Progenitor cell of endocrine pancreas (in vitro differentiated cells): ENCODE results near the gene RPTOR. TPM values are rescaled to one million over a fixed set of nuclear protein-coding genes. Genes with fewer than 3 reads are reported as not detected.

Source experiments
- DNase-seq: peaks from one replicate; pipeline ENCODE4 v3.0.0; 2021; ENCODE audit warnings: low spot score; ENCODE audit not compliant: unreplicated experiment
- H3K27ac Mint-ChIP-seq: 2 replicates; pipeline ENCODE4 v1.8.0; 2021; ENCODE audit warnings: mild to moderate bottlenecking, moderate library complexity, mixed read lengths
- H3K27me3 Mint-ChIP-seq: 2 replicates; pipeline ENCODE4 v1.8.0; 2021; ENCODE audit warnings: mixed read lengths
- H3K36me3 Mint-ChIP-seq: 2 replicates; pipeline ENCODE4 v1.8.0; 2022; ENCODE audit warnings: mixed read lengths; ENCODE audit not compliant: insufficient read depth
- H3K4me1 Mint-ChIP-seq: 2 replicates; pipeline ENCODE4 v1.8.0; 2021; ENCODE audit warnings: low read depth, mixed read lengths
- H3K4me3 Mint-ChIP-seq: 2 replicates; pipeline ENCODE4 v1.8.0; 2021; ENCODE audit warnings: low read depth, mild to moderate bottlenecking, moderate library complexity, mixed read lengths
- H3K9me3 Mint-ChIP-seq: 2 replicates; pipeline ENCODE4 v1.8.0; 2021; ENCODE audit warnings: low read depth, mixed read lengths
- total RNA-seq: library from RNA; stranded (reverse); gene quantifications from 2 replicates; pipeline ENCODE4 v1.2.1, GENCODE V29; 2021
- TF ChIP-seq, protein P1 (sequence below): fragments of 200-600 bp; sonication (generic); IDR thresholded peaks from one replicate; pipeline ENCODE4 v1.5.0; 2021; ENCODE audit warnings: antibody characterized with exemption, mild to moderate bottlenecking; ENCODE audit not compliant: unreplicated experiment

RPTOR gene
- total RNA-seq, 1 donor from 2014 or later = 40.0 TPM

DNA sequence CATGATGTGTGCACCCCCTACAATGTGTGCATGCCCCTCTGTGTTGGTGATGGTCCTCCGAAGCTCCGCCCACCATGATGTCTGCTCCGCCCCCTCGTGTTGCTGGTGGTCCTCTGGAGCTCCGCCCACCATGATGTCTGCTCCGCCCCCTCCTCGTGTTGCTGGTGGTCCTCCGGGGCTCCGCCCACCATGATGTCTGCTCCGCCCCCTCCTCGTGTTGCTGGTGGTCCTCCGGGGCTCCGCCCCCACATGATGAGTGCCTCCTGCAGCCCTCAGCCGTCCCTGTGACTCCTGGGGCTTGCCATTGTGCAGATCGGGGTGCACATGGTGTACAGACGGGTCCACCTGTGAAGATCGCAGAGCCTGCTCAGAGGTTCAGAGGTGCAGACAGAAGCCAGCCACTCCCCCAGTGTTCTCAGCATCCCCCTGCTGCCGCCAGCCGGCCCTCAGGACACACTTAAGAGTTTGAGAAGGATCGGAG is 317.9 kb downstream of the RPTOR start:
- Mint-ChIP-seq H3K4me1 (peaks cover 14% of the 10 kb centered on the region), H3K27ac (no peak overlapping the region), H3K4me3 (no peak overlapping the region), H3K27me3 (no peaks in the 10 kb centered on the region), H3K9me3 (peaks cover 3% of the 10 kb centered on the region), H3K36me3 (peaks cover 20% of the 10 kb centered on the region)
- TF ChIP-seq, protein P1, sequence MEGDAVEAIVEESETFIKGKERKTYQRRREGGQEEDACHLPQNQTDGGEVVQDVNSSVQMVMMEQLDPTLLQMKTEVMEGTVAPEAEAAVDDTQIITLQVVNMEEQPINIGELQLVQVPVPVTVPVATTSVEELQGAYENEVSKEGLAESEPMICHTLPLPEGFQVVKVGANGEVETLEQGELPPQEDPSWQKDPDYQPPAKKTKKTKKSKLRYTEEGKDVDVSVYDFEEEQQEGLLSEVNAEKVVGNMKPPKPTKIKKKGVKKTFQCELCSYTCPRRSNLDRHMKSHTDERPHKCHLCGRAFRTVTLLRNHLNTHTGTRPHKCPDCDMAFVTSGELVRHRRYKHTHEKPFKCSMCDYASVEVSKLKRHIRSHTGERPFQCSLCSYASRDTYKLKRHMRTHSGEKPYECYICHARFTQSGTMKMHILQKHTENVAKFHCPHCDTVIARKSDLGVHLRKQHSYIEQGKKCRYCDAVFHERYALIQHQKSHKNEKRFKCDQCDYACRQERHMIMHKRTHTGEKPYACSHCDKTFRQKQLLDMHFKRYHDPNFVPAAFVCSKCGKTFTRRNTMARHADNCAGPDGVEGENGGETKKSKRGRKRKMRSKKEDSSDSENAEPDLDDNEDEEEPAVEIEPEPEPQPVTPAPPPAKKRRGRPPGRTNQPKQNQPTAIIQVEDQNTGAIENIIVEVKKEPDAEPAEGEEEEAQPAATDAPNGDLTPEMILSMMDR = no peak
- DNase-seq = no peak

DNA sequence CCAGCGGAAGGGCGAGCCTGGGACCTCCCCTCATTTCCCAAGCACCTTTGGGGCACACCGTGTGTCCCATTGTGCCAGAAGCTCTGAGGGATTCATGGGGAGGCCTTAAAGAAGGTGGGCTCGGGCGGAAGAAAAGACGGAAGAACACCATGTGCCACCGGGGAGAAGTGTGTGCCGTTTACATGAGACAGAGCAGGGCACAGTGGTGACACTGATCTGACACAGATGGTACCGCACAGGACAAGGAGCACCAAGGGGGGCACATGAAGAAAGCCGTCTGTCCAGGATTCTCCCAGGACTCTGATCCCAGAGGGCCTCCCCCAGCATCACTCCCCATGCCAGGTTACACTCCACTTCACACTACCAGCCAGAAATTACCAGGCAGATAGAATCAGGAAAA is 318.3 kb downstream of the RPTOR start:
- DNase-seq = no peak
- H3K9me3 Mint-ChIP-seq = peaks cover 6% of the 10 kb centered on the region
- no peak overlapping the region for H3K27ac Mint-ChIP-seq
- H3K4me3 Mint-ChIP-seq = no peak overlapping the region
- peaks cover 20% of the 10 kb centered on the region for H3K36me3 Mint-ChIP-seq
- TF ChIP-seq, protein P1 = no peak
- H3K27me3 Mint-ChIP-seq = no peaks in the 10 kb centered on the region
- peaks cover 18% of the 10 kb centered on the region for H3K4me1 Mint-ChIP-seq

DNA sequence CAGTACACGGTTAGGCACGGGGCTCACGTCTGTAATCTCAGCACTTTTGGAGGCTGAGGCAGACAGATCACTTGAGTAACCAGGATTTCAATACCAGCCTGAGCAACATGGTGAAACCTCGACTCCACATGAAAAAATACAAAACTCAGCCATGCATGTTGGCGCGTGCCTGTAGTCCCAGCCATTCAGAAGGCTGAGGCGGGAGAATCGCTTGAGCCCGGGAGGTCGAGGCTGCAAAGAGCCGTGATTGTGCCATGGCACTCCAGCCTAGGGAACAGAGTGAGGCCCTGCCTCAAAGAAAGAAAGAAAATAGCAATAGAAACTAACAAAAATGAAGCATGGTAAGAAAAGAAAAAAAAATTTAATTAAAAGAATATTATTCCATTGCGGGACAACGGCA is 319.0 kb downstream of the RPTOR start:
- peaks cover 22% of the 10 kb centered on the region for H3K4me1 Mint-ChIP-seq
- H3K4me3 Mint-ChIP-seq = no peak overlapping the region
- no peak for DNase-seq
- peaks cover 21% of the 10 kb centered on the region for H3K36me3 Mint-ChIP-seq
- H3K27ac Mint-ChIP-seq = no peak overlapping the region
- peaks cover 9% of the 10 kb centered on the region for H3K9me3 Mint-ChIP-seq
- TF ChIP-seq, protein P1 = no peak
- no peaks in the 10 kb centered on the region for H3K27me3 Mint-ChIP-seq

DNA sequence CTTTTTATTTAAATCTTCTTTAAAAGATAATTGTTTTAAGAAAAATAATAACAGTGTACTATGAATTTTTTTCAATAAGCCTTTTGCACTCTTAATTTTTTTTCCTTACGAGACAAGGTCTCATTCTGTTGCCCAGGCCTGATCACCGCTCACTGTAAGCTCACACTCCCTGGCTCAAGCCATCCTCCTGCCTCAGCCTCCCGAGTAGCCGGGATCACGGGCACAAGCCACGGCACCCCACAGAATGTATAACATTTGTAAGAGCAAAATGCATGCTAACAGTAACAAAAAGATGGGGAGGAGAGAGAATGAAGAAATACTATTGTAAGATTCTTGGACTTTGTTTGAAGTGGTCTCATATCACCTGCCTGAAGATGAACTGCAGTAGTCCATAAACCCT is 320.1 kb downstream of the RPTOR start:
- Mint-ChIP-seq H3K9me3 (peaks cover 9% of the 10 kb centered on the region), H3K4me3 (no peak overlapping the region), H3K27ac (no peak overlapping the region), H3K36me3 (peaks cover 19% of the 10 kb centered on the region), H3K4me1 (peaks cover 22% of the 10 kb centered on the region), H3K27me3 (no peaks in the 10 kb centered on the region)
- no peak for DNase-seq
- TF ChIP-seq, protein P1 = no peak

DNA sequence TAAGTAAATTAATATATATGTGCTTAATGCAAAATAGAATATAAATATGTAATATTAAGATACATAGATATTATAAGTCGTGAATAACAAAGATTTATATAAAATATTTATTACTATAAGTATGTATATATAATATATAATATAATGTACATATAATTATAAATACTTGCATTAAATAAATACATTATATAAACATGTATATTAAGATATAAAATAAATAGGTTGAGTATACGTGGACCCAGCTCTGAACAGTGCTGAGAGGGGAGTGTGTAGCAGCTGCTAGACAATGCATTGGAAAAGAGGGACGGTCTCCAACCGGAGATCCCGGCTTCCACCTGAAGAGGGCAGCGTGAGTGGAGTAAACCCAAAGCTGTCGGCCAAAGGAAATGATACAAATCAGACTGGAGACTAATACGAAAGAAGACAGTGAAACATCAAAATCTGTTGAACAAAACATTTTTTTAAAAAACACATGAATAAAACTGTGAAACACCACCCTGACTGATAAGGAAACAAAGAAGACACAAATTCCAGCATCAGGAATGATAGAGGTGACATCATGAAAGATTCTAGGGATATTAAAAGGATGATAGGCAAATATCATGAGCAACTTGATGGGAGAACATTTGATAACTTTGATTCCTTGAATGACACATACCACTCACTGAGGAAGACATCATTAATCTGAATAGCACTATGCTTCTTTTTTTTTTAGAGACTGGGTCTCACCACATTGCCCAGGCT is 321.6 kb downstream of the RPTOR start:
- Mint-ChIP-seq H3K4me3 (no peak overlapping the region), H3K27ac (no peak overlapping the region), H3K27me3 (no peaks in the 10 kb centered on the region), H3K36me3 (peaks cover 18% of the 10 kb centered on the region), H3K9me3 (peaks cover 9% of the 10 kb centered on the region), H3K4me1 (peaks cover 22% of the 10 kb centered on the region)
- DNase-seq = no peak
- TF ChIP-seq, protein P1 = peak; percentile 68
